HL-60 (cell line): ENCODE data around the gene INSIG2.

Experiments used
- GABPA ChIP-seq: IDR thresholded peaks from 2 replicates; pipeline ENCODE4 v1.6.1; 2012; ENCODE audit warnings: low read depth
- POLR2AphosphoS5 ChIP-seq: IDR thresholded peaks from 2 replicates; pipeline ENCODE4 v1.6.1; 2012; ENCODE audit warnings: low read depth
- REST ChIP-seq: IDR thresholded peaks from 2 replicates; pipeline ENCODE4 v1.6.1; 2012; ENCODE audit warnings: low read depth; ENCODE audit not compliant: insufficient replicate concordance
- TF ChIP-seq, protein P1 (sequence below): IDR thresholded peaks from one replicate; pipeline ENCODE4 v1.5.1; 2011; ENCODE audit warnings: low read length, control low read depth, inconsistent platforms; ENCODE audit not compliant: insufficient read depth

DNA sequence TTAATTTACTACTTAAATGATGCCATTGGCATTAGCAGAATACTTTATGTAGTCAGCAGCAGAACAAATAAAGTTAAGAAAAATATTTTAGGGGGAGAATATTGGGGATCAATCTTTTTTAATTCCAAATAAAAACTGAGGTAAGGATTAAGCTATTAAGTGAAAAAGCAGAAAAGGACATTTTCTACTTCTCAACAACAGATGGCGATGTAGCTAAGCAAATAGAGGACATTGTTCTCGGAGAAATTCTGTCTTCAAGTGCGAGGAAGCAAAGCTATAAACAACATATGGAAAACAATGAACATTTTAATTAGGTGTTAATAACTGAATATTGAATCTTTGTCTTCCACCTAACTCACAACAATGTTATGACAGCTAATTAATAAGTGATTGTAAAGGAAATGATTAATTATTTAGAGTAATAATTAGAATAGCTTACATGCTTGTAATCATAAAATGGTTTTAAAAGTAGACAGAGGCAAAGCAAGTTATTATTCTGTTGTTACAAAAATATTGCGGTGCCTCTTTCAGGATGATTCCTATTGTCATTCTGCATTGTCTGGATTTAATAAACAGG is 41.5 kb upstream of the INSIG2 start:
- TF ChIP-seq, protein P1, sequence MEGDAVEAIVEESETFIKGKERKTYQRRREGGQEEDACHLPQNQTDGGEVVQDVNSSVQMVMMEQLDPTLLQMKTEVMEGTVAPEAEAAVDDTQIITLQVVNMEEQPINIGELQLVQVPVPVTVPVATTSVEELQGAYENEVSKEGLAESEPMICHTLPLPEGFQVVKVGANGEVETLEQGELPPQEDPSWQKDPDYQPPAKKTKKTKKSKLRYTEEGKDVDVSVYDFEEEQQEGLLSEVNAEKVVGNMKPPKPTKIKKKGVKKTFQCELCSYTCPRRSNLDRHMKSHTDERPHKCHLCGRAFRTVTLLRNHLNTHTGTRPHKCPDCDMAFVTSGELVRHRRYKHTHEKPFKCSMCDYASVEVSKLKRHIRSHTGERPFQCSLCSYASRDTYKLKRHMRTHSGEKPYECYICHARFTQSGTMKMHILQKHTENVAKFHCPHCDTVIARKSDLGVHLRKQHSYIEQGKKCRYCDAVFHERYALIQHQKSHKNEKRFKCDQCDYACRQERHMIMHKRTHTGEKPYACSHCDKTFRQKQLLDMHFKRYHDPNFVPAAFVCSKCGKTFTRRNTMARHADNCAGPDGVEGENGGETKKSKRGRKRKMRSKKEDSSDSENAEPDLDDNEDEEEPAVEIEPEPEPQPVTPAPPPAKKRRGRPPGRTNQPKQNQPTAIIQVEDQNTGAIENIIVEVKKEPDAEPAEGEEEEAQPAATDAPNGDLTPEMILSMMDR, result no peak
- TF ChIP-seq POLR2AphosphoS5 (no peak), REST (no peak), GABPA (no peak)
